ENCODE measurements around the gene SURF6. TPM values are rescaled to one million over a fixed set of nuclear protein-coding genes. Genes with fewer than 3 reads are reported as not detected.

The SURF6 gene
- total RNA-seq, 1 experiment from 2014 or later, result 56.3 TPM

- no peak overlapping the region for H2BK15ac ChIP-seq (ENCODE audit: low read depth, low read length)
- H3K27ac Mint-ChIP-seq, result peak overlapping the region in 2 of 3 experiments; percentile 89 to 100; a peak in 2 of 7 replicates
- H3K23me2 ChIP-seq (ENCODE audit: insufficient read length, low read depth, low read length, poor library complexity, severe bottlenecking), result peaks cover 5% of the 10 kb centered on the region
- H2BK120ac ChIP-seq (ENCODE audit: low read depth, low read length, poor library complexity, severe bottlenecking), result no peak overlapping the region
- no peak overlapping the region for H2AFZ ChIP-seq (ENCODE audit: low read length)
- no peaks in the 10 kb centered on the region for H3K27me3 ChIP-seq (ENCODE audit: insufficient read depth, low read length)
- H4K8ac ChIP-seq (replicated peaks; ENCODE audit: insufficient read length, low read depth, low read length), result no peak overlapping the region
- no peak overlapping the region for H3K27ac ChIP-seq (ENCODE audit: insufficient read length, low read depth, low read length)
- H4K5ac ChIP-seq (ENCODE audit: insufficient read length, low read depth, low read length), result no peak overlapping the region
- H3K4me3 Mint-ChIP-seq, result peak overlapping the region; percentile 95 to 99
- no peak overlapping the region for H3T11ph ChIP-seq (ENCODE audit: low read length)
- H2BK20ac ChIP-seq (ENCODE audit: low read depth, low read length, poor library complexity, severe bottlenecking), result no peak overlapping the region
- H3K4me2 ChIP-seq (ENCODE audit: insufficient read depth, insufficient read length, low read length), result peak overlapping the region; percentile 42
- H3K4me1 Mint-ChIP-seq, result peaks cover 22 to 34% of the 10 kb centered on the region in 2 experiments
- no peaks in the 10 kb centered on the region; the same call in 1 of the 2 replicates for H3K4me1 ChIP-seq (ENCODE audit: insufficient read depth, low read length)
- no peak overlapping the region for H2AK5ac ChIP-seq (ENCODE audit: insufficient read length, low read length)
- H3K4ac ChIP-seq (ENCODE audit: low read depth, low read length), result no peak overlapping the region
- no peaks in the 10 kb centered on the region for H3K27me3 Mint-ChIP-seq (ENCODE audit: low read depth)
- H3K79me2 ChIP-seq (ENCODE audit: insufficient read depth, low read length), result peaks cover 13% of the 10 kb centered on the region; the same call in 1 of the 2 replicates
- H2BK12ac ChIP-seq (ENCODE audit: insufficient read length, low read depth, low read length), result no peak overlapping the region
- no peak overlapping the region for H3K56ac ChIP-seq (ENCODE audit: insufficient read length, low read depth, low read length)
- peaks cover 64 to 89% (median 84%) of the 10 kb centered on the region in 3 experiments for H3K36me3 Mint-ChIP-seq (ENCODE audit: insufficient read depth in 1 of 3, low read depth in 3 of 3)
- H3K18ac ChIP-seq (ENCODE audit: insufficient read length, low read depth, low read length), result peak overlapping the region; percentile 57
- 0 out of 2 replicates have a peak overlapping the region, but pooled peaks have one; percentile 26 for H3K14ac ChIP-seq (ENCODE audit: insufficient read depth, low read length)
- H3K9me3 ChIP-seq (ENCODE audit: control insufficient read depth, low read depth, low read length), result no peaks in the 10 kb centered on the region
- peak overlapping the region; percentile 68 for H3K9ac ChIP-seq (ENCODE audit: extremely low read depth, insufficient read length, low read length)
- H3K9me3 Mint-ChIP-seq, result peaks cover 0 to 3% of the 10 kb centered on the region in 2 experiments; a peak in 1 of 5 replicates
- H2BK5ac ChIP-seq (ENCODE audit: insufficient read length, low read length), result no peak overlapping the region
- no CpG with 5 or more reads among the region's 41 CpGs for WGBS (ENCODE audit: extremely low coverage, insufficient read length, low lambda C conversion rate)
- H4K20me1 ChIP-seq (ENCODE audit: control insufficient read depth, insufficient read depth, insufficient read length), result no peaks in the 10 kb centered on the region
- peaks cover 10% of the 10 kb centered on the region for H3K79me1 ChIP-seq (ENCODE audit: insufficient read depth, low read depth, low read length, poor library complexity, severe bottlenecking)
- DNase-seq, result no peak
- H3K23ac ChIP-seq (ENCODE audit: insufficient read length, low read depth, low read length), result no peak overlapping the region
- no peak overlapping the region for H4K91ac ChIP-seq (ENCODE audit: insufficient read length, low read depth, low read length)
- TF ChIP-seq CTCF (conservative IDR thresholded peaks at IDR 0.05), result no peak
Observed at GRCh38 chr9:133347515-133347984, 11.6 kb upstream of the SURF6 start.

Measured in H9 (cell line).